ENCODE results near the gene NUDT22. TPM values are rescaled to one million over a fixed set of nuclear protein-coding genes. Genes with fewer than 3 reads are reported as not detected.
A peak's percentile ranks its signal among the peaks of the same experiment; 100 is the strongest.

The NUDT22 gene
- total and polyA plus RNA-seq, 2 experiments from 2014 or later = 33.9 to 67.0 TPM

DNA sequence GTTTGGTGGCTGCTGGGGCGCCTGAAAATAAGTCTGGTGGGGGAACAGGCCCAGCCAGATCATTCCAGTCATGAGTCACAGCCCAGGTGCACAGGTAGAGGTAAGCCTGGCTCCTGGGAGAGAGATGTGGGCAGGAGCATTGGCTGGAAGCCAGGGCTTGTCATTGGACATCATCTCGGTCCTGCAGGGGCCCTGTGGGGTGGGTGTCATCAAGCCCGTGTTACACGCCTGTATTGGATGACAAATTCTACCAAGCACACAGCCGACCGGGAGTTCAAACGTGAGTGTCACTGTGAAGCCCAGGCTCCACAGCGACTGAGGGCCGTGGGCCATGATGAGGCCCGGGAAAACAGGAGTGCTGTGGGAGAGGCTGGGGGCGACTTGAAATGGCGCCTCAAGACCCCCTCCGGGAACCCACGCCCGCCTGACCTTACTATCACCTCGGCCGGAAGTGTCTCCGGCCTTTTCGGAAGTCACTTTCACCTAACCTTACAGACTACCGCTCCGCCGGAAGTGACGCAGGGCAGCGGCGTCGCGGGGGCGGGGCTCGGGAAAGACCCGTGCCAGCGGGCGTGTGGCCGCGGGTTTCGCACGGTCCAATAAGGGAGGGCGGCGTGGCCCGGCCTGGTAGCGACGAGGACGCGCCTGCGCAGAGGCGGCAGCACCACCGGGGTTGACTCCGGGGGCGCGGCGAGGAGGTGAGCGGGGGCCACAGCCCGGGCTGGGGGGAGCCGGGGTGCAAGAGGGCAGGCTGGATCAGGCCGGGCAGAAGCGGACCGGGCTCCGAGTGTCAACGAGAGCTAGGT lies 14.6 kb downstream of the NUDT22 start, which contains the start of gene FKBP2:
FKBP2 (plus strand) TSS at position 661 of the 806 bp plus-strand sequence. CDS start 1,293 bp downstream, outside the sequence.
- Histone ChIP-seq H3K79me2 (replicated peaks; ENCODE audit: insufficient read depth) (peaks cover 19% of the 10 kb centered on the region), H3K9me2 (ENCODE audit: insufficient read depth) (no peaks in the 10 kb centered on the region), H3K4me2 (peak within 1 kb of the TSS; percentile 96), H3K4me1 (ENCODE audit: insufficient read depth) (peaks cover 17% of the 10 kb centered on the region; the same call in 1 of the 2 replicates), H3K27ac (ENCODE audit: low read depth) (peak within 1 kb of the TSS; percentile 94; the same call in 1 of the 2 replicates), H2AFZ (no peak within 1 kb of the TSS; the same call in 1 of the 2 replicates), H4K20me1 (replicated peaks; ENCODE audit: insufficient read depth) (no peaks in the 10 kb centered on the region; the same call in 1 of the 2 replicates), H3F3A (replicated peaks; ENCODE audit: low read depth) (peaks cover 26% of the 10 kb centered on the region), H3K27me3 (ENCODE audit: insufficient read depth) (no peaks in the 10 kb centered on the region), H3K36me3 (ENCODE audit: insufficient read depth) (no peaks in the 10 kb centered on the region), H3K4me3 (peak within 1 kb of the TSS; percentile 97)
- TF ChIP-seq EZH2 (IDR thresholded peaks at IDR 0.05; ENCODE audit: low read depth, unreplicated experiment) (no peak), ZNF331 (CRISPR knock-in tag; IDR thresholded peaks at IDR 0.05; ENCODE audit: low read depth) (no peak), NANOG (IDR thresholded peaks at IDR 0.05; ENCODE audit: borderline replicate concordance) (no peak), CREB1 (CRISPR knock-in tag; IDR thresholded peaks at IDR 0.05; ENCODE audit: low read depth) (peak; percentile 93), EZH2phosphoT487 (IDR thresholded peaks at IDR 0.05; ENCODE audit: unreplicated experiment) (no peak), REST (IDR thresholded peaks at IDR 0.05; ENCODE audit: unreplicated experiment) (no peak), POLR2AphosphoS5 (IDR thresholded peaks at IDR 0.05; ENCODE audit: low read depth) (peak; percentile 95), STAT1 (IDR thresholded peaks at IDR 0.05; ENCODE audit: unreplicated experiment) (no peak), JUNB (IDR thresholded peaks at IDR 0.05; ENCODE audit: unreplicated experiment) (no peak), ZNF462 (CRISPR knock-in tag; IDR thresholded peaks at IDR 0.05) (no peak), ZNF114 (CRISPR knock-in tag; IDR thresholded peaks at IDR 0.05) (no peak)
- TF ChIP-seq, protein P1, sequence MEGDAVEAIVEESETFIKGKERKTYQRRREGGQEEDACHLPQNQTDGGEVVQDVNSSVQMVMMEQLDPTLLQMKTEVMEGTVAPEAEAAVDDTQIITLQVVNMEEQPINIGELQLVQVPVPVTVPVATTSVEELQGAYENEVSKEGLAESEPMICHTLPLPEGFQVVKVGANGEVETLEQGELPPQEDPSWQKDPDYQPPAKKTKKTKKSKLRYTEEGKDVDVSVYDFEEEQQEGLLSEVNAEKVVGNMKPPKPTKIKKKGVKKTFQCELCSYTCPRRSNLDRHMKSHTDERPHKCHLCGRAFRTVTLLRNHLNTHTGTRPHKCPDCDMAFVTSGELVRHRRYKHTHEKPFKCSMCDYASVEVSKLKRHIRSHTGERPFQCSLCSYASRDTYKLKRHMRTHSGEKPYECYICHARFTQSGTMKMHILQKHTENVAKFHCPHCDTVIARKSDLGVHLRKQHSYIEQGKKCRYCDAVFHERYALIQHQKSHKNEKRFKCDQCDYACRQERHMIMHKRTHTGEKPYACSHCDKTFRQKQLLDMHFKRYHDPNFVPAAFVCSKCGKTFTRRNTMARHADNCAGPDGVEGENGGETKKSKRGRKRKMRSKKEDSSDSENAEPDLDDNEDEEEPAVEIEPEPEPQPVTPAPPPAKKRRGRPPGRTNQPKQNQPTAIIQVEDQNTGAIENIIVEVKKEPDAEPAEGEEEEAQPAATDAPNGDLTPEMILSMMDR (conservative IDR thresholded peaks at IDR 0.05; ENCODE audit: low read depth in 2 of 2) = no peak
- TF ChIP-seq, protein P2, sequence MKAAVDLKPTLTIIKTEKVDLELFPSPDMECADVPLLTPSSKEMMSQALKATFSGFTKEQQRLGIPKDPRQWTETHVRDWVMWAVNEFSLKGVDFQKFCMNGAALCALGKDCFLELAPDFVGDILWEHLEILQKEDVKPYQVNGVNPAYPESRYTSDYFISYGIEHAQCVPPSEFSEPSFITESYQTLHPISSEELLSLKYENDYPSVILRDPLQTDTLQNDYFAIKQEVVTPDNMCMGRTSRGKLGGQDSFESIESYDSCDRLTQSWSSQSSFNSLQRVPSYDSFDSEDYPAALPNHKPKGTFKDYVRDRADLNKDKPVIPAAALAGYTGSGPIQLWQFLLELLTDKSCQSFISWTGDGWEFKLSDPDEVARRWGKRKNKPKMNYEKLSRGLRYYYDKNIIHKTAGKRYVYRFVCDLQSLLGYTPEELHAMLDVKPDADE (IDR thresholded peaks at IDR 0.05) = peak; percentile 60; the same call in 1 of the 2 replicates
- peak; percentile 48 for ATAC-seq
- peaks cover 28% of the 10 kb centered on the region for H3K27me3 Mint-ChIP-seq (ENCODE audit: insufficient read depth, low read depth, poor library complexity)
- peaks cover 24% of the 10 kb centered on the region for H3K36me3 Mint-ChIP-seq (ENCODE audit: low read depth)
- peak within 1 kb of the TSS; percentile 98 for H3K27ac Mint-ChIP-seq
- DNase-seq (ENCODE audit: low spot score) = peak; percentile 98
- peak within 1 kb of the TSS; percentile 93 for H3K4me3 Mint-ChIP-seq
- H3K9me3 Mint-ChIP-seq = no peaks in the 10 kb centered on the region
- peaks cover 27% of the 10 kb centered on the region for H3K4me1 Mint-ChIP-seq

Measured in GM23338 (cell line).